DND-41 (cell line): ENCODE data around the gene FMN1.

Experiments used
- ATAC-seq: fragments of 200-7000 bp; cut with Tn5 transposase; 3 replicates; pipeline ENCODE4 v1.9.1; 2021; ENCODE audit warnings: low read depth; ENCODE audit not compliant: insufficient read depth
- DNase-seq: peaks from one replicate; pipeline ENCODE4 v3.0.0-alpha.2; 2020
- H2AFZ ChIP-seq: 2 replicates; pipeline ENCODE4 v1.6.0; 2012; ENCODE audit warnings: low read depth, low read length
- H3K27ac ChIP-seq: 2 replicates; pipeline ENCODE4 v1.5.1; 2012; ENCODE audit warnings: low read length, inconsistent platforms
- H3K27me3 ChIP-seq: fragments of 200-600 bp; sonication (generic); 2 replicates; pipeline ENCODE4 v1.6.0; 2012; ENCODE audit warnings: low read length, mild to moderate bottlenecking, inconsistent platforms; ENCODE audit not compliant: insufficient read depth, poor library complexity
- H3K36me3 ChIP-seq: 2 replicates; pipeline ENCODE4 v1.5.1; 2012; ENCODE audit warnings: low read length, inconsistent platforms; ENCODE audit not compliant: insufficient read depth
- H3K4me1 ChIP-seq: 2 replicates; pipeline ENCODE4 v1.5.1; 2012; ENCODE audit warnings: mild to moderate bottlenecking, low read length; ENCODE audit not compliant: insufficient read depth
- H3K4me2 ChIP-seq: 2 replicates; pipeline ENCODE4 v1.6.0; 2012; ENCODE audit warnings: mild to moderate bottlenecking, moderate library complexity, low read length, inconsistent platforms; ENCODE audit not compliant: insufficient read depth
- H3K4me3 ChIP-seq, 2 experiments: fragments of 200-600 bp in 1 of 2; shearing (Covaris generic) in 1 of 2; 2 replicates each; pipeline ENCODE4 v1.5.1; 2012 to 2016; ENCODE audit warnings: inconsistent platforms in 2 of 2, low read length in 2 of 2, mild to moderate bottlenecking in 2 of 2, low read depth in 1 of 2, moderate library complexity in 1 of 2
- H3K79me2 ChIP-seq: 2 replicates; pipeline ENCODE4 v1.6.0; 2012; ENCODE audit warnings: low read length, inconsistent platforms; ENCODE audit not compliant: insufficient read depth
- H3K9ac ChIP-seq: 2 replicates; pipeline ENCODE4 v1.6.0; 2012; ENCODE audit warnings: low read depth, mild to moderate bottlenecking, inconsistent platforms, low read length, moderate library complexity
- H3K9me3 ChIP-seq: 2 replicates; pipeline ENCODE4 v1.5.1; 2012; ENCODE audit warnings: low read length, moderate library complexity, mild to moderate bottlenecking, inconsistent platforms; ENCODE audit not compliant: insufficient read depth, severe bottlenecking
- H4K20me1 ChIP-seq: 2 replicates; pipeline ENCODE4 v1.6.0; 2012; ENCODE audit warnings: low read length; ENCODE audit not compliant: insufficient read depth
- EZH2 ChIP-seq: IDR thresholded peaks from 3 replicates; pipeline ENCODE4 v1.6.1; 2012; ENCODE audit warnings: borderline replicate concordance, low read depth, mild to moderate bottlenecking, moderate library complexity, low read length, inconsistent platforms; ENCODE audit not compliant: severe bottlenecking
- TF ChIP-seq, protein P1 (sequence below): IDR thresholded peaks from 2 replicates; pipeline ENCODE4 v1.5.1; 2012; ENCODE audit warnings: borderline replicate concordance, low read length, moderate library complexity, mild to moderate bottlenecking; ENCODE audit not compliant: poor library complexity, severe bottlenecking; ENCODE audit errors: extremely low read depth

Gene FMN1

DNA sequence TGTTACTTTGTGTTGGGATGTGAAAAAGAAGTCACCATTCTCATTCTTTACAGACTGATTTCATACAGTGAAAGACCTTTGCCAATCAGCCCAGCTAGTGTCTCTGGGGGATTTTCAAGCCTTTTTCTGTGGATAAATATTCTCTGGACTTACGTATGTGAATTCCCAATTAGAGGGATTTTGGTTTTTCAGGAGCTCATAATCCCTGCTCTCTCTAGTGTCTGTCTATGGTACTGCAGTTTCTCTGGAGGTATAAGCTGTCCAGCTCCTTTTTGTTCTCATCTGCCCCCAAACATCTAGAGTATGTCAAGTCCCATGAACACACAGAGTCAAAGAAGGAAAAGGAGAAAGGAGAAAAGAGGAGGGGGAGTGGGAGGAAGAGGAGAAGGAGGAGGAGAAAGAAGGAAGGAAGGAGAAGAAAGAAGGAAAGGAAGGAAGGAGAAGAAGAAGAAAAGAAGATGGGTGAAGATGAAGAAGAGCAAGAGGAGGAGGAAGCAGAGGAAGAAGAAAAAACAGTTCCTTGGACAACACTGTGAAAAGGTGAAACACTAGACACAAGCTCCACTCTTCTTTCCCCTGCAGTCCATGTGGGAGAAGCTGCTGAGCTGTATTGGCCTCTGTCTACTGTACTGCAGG, 258.1 kb downstream of the FMN1 start:
- ATAC-seq (no peak), DNase-seq (no peak)
- TF ChIP-seq, protein P1, sequence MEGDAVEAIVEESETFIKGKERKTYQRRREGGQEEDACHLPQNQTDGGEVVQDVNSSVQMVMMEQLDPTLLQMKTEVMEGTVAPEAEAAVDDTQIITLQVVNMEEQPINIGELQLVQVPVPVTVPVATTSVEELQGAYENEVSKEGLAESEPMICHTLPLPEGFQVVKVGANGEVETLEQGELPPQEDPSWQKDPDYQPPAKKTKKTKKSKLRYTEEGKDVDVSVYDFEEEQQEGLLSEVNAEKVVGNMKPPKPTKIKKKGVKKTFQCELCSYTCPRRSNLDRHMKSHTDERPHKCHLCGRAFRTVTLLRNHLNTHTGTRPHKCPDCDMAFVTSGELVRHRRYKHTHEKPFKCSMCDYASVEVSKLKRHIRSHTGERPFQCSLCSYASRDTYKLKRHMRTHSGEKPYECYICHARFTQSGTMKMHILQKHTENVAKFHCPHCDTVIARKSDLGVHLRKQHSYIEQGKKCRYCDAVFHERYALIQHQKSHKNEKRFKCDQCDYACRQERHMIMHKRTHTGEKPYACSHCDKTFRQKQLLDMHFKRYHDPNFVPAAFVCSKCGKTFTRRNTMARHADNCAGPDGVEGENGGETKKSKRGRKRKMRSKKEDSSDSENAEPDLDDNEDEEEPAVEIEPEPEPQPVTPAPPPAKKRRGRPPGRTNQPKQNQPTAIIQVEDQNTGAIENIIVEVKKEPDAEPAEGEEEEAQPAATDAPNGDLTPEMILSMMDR = peak; percentile 36
- no peak for TF ChIP-seq EZH2
- H3K4me2 ChIP-seq = no peak overlapping the region
- peaks cover 2% of the 10 kb centered on the region for H3K27me3 ChIP-seq
- H3K9ac ChIP-seq = no peak overlapping the region
- no peak overlapping the region for H3K27ac ChIP-seq
- H2AFZ ChIP-seq = no peak overlapping the region
- H3K9me3 ChIP-seq = no peaks in the 10 kb centered on the region
- H3K4me1 ChIP-seq = no peaks in the 10 kb centered on the region
- H3K4me3 ChIP-seq = no peak overlapping the region
- H3K36me3 ChIP-seq = no peaks in the 10 kb centered on the region
- no peaks in the 10 kb centered on the region for H4K20me1 ChIP-seq
- H3K79me2 ChIP-seq = no peaks in the 10 kb centered on the region

DNA sequence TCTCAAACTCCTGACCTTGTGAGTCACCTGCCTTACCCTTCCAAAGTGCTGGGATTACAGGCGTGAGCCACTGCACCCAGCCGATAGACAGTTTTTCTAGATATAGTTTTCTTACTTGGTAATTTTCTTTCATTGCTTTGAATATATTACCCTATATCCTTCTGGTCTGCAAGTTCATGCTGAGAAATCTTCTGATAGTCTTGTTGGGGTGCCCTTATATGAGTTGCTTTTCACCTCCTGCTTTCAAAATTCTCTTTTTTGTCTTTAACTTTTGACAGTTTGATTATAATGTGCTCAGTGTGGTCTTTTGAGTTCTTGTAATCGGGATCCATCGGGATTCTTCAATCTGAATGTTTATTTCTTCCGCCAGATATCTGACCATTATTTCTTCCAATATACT, 259.4 kb downstream of the FMN1 start:
- Histone ChIP-seq H3K9ac (no peak overlapping the region), H3K9me3 (no peaks in the 10 kb centered on the region), H3K4me3 (no peak overlapping the region), H3K27ac (no peak overlapping the region), H4K20me1 (no peaks in the 10 kb centered on the region), H3K36me3 (no peaks in the 10 kb centered on the region), H3K4me2 (no peak overlapping the region), H3K79me2 (no peaks in the 10 kb centered on the region), H3K4me1 (no peaks in the 10 kb centered on the region), H2AFZ (no peak overlapping the region), H3K27me3 (peaks cover 2% of the 10 kb centered on the region)
- ATAC-seq (no peak), DNase-seq (no peak)
- TF ChIP-seq, protein P1 = no peak

DNA sequence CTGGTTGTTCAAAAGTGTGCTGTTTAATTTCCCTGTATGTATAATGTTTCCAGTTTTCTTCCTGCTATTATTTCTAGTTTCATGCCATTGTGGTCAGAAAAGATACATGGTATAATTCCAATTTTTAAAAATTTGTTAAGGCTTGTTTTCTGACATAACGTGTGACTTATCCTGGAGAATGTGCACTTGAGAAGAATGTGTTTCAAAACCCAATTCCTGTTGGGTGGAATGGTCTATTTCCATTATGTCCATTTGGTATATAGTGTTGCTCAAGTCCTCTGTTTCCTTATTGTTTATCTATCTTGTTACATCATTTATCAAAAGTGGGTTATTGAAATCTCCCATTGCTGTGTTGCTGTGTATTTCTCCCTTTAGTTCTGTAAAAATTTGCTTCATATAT, 261.3 kb downstream of the FMN1 start:
- TF ChIP-seq EZH2 = no peak
- TF ChIP-seq, protein P1 = no peak
- no peak overlapping the region for H3K27ac ChIP-seq
- H3K4me3 ChIP-seq = no peak overlapping the region
- no peaks in the 10 kb centered on the region for H3K36me3 ChIP-seq
- H4K20me1 ChIP-seq = no peaks in the 10 kb centered on the region
- ATAC-seq (no peak), DNase-seq (no peak)
- no peak overlapping the region for H2AFZ ChIP-seq
- no peak overlapping the region for H3K4me2 ChIP-seq
- no peak overlapping the region for H3K9ac ChIP-seq
- no peaks in the 10 kb centered on the region for H3K4me1 ChIP-seq
- H3K9me3 ChIP-seq = no peaks in the 10 kb centered on the region
- H3K27me3 ChIP-seq = peaks cover 2% of the 10 kb centered on the region
- H3K79me2 ChIP-seq = no peaks in the 10 kb centered on the region

DNA sequence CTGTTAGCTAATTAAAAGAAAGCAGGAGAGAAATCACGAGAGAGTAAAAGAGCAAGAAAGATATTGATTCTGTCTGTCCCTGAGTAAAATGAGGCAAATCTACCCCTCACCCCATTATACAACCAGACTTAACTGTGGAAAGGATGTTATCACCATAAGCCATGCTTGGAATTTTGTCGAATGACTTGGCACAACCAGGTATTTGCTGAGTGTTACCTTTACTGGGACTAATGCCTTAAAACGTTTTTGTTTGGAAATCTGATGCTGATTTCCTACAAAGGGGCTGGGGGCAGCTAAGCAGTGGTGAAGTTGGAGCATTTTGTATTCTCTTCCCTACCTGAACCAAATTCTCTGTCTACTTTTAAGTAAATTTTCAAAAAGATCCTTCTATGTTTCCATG, 265.6 kb downstream of the FMN1 start:
- H3K27me3 ChIP-seq = no peaks in the 10 kb centered on the region
- H3K27ac ChIP-seq = no peak overlapping the region
- no peaks in the 10 kb centered on the region for H3K79me2 ChIP-seq
- no peaks in the 10 kb centered on the region for H3K4me1 ChIP-seq
- H3K4me2 ChIP-seq = no peak overlapping the region
- no peak overlapping the region for H3K4me3 ChIP-seq
- ATAC-seq (no peak), DNase-seq (no peak)
- H3K36me3 ChIP-seq = no peaks in the 10 kb centered on the region
- no peak for TF ChIP-seq EZH2
- TF ChIP-seq, protein P1 = no peak
- no peak overlapping the region for H2AFZ ChIP-seq
- H4K20me1 ChIP-seq = no peaks in the 10 kb centered on the region
- H3K9me3 ChIP-seq = no peaks in the 10 kb centered on the region
- H3K9ac ChIP-seq = no peak overlapping the region
